A673 (cell line): ENCODE measurements around the gene DCAF8. TPM values are rescaled to one million over a fixed set of nuclear protein-coding genes. Genes with fewer than 3 reads are reported as not detected.

Experiments used
- BruUV-seq: library from RNA; stranded (reverse); fragments of 400-500 nt; replicated peaks from 2 replicates; lab custom pipeline; 2021; lab: Mats Ljungman, UMichigan
- CTCF ChIA-PET: fragments of 300-600 bp; sonication (Branson Sonifier 250); formaldehyde crosslinking; loops from one replicate; lab custom pipeline; 2022; ENCODE audit warnings: antibody characterized with exemption; lab: Charles Lee
- POLR2A ChIA-PET: fragments of 300-600 bp; sonication (Branson Sonifier 250); formaldehyde crosslinking; loops from one replicate; lab custom pipeline; 2022; ENCODE audit warnings: antibody characterized with exemption; ENCODE audit not compliant: low non-redundant PET; lab: Charles Lee
- DNase-seq: peaks from one replicate; pipeline ENCODE4 v3.0.0-alpha.2; 2015; ENCODE audit warnings: low spot score
- H3K27ac ChIP-seq: fragments of 200-600 bp; sonication (generic); 2 replicates; pipeline ENCODE4 v1.5.1; 2016; ENCODE audit warnings: mixed run types, low read depth, mild to moderate bottlenecking, mixed read lengths, antibody characterized with exemption, low read length; ENCODE audit not compliant: poor library complexity, severe bottlenecking
- H3K27me3 ChIP-seq: fragments of 200-600 bp; sonication (generic); replicated peaks from 2 replicates; pipeline ENCODE4 v1.6.1; 2017; ENCODE audit warnings: mixed run types, low read depth, mild to moderate bottlenecking, mixed read lengths, antibody characterized with exemption, low read length; ENCODE audit not compliant: insufficient read depth, poor library complexity
- H3K36me3 ChIP-seq: fragments of 200-600 bp; sonication (generic); 2 replicates; pipeline ENCODE4 v1.6.1; 2016; ENCODE audit warnings: mixed run types, mild to moderate bottlenecking, mixed read lengths, antibody characterized with exemption, low read length; ENCODE audit not compliant: insufficient read depth, poor library complexity, severe bottlenecking
- H3K4me1 ChIP-seq: fragments of 200-600 bp; sonication (generic); 2 replicates; pipeline ENCODE4 v1.6.1; 2017; ENCODE audit warnings: mixed run types, mild to moderate bottlenecking, mixed read lengths, antibody characterized with exemption, low read length; ENCODE audit not compliant: insufficient read depth, poor library complexity, severe bottlenecking
- H3K4me3 ChIP-seq: fragments of 200-600 bp; sonication (generic); 2 replicates; pipeline ENCODE4 v1.5.1; 2016; ENCODE audit warnings: low read depth, mixed run types, mild to moderate bottlenecking, mixed read lengths, low read length; ENCODE audit not compliant: poor library complexity, severe bottlenecking
- H3K9me3 ChIP-seq: fragments of 200-600 bp; sonication (generic); 2 replicates; pipeline ENCODE4 v1.6.1; 2016; ENCODE audit warnings: mixed run types, low read depth, mild to moderate bottlenecking, mixed read lengths, antibody characterized with exemption, low read length; ENCODE audit not compliant: poor library complexity, severe bottlenecking
- CTCF ChIP-seq: fragments of 300-800, 200-600 bp; sonication (generic); conservative IDR thresholded peaks from 2 replicates; pipeline ENCODE4 v1.5.1; 2017; ENCODE audit warnings: low read depth, mild to moderate bottlenecking, antibody characterized with exemption, low read length, moderate library complexity, mixed read lengths
- EZH2 ChIP-seq: fragments of 200-600 bp; sonication (generic); IDR thresholded peaks from 2 replicates; pipeline ENCODE4 v1.6.1; 2017; ENCODE audit warnings: borderline replicate concordance, low read depth, mild to moderate bottlenecking, mixed read lengths, antibody characterized with exemption, low read length; ENCODE audit not compliant: poor library complexity, severe bottlenecking
- intact Hi-C: fragments of 100-400 bp; cut with micrococcal nuclease; formaldehyde crosslinking; loops from one replicate; pipeline ENCODE4 v1.10.0; 2022; ENCODE audit not compliant: unreplicated experiment
- total RNA-seq: library from RNA; stranded (reverse); gene quantifications from 2 replicates; pipeline ENCODE4 v1.2.3, GENCODE V29; 2021

Gene DCAF8
- total RNA-seq, 1 experiment from 2014 or later: 108 TPM

- TF ChIP-seq EZH2 (no peak), CTCF (no peak)
- intact Hi-C loops: loop anchor here (5.0 kb wide), 1 partner anchor 92 kb away; no protein-coding TSS in a partner anchor
- CTCF ChIA-PET: interaction anchor here (0.7 to 1.7 kb wide), 2 partner anchors 92 to 184 kb away, joined by 3 to 5 read pairs; no protein-coding TSS in a partner anchor
- Histone ChIP-seq H3K27ac (peak within 1 kb of the TSS; percentile 82), H3K9me3 (no peaks in the 10 kb centered on the region), H3K27me3 (no peaks in the 10 kb centered on the region), H3K36me3 (peaks cover 33% of the 10 kb centered on the region), H3K4me3 (peak within 1 kb of the TSS; percentile 81), H3K4me1 (peaks cover 7% of the 10 kb centered on the region)
- POLR2A ChIA-PET: interaction anchor here (0.5 kb wide), 1 partner anchor 24 kb away, joined by 3 read pairs; no protein-coding TSS in a partner anchor
- DNase-seq: peak; percentile 96
- BruUV-seq: TSS peak; percentile 74
Observed at GRCh38 chr1:160284782-160285344, 22.5 kb upstream of the DCAF8 start, which contains the start of gene PEX19. Gene PEX19, minus strand, starts transcription at chr1:160285133. Its CDS starts 9 bp downstream, at chr1:160285124.

- ChIA-PET POLR2A (interaction anchor here (0.5 kb wide), 1 partner anchor 23 kb away, joined by 3 read pairs; no protein-coding TSS in a partner anchor), CTCF (interaction anchor here (1.7 kb wide), 1 partner anchor 91 kb away, joined by 5 read pairs; no protein-coding TSS in a partner anchor)
- Histone ChIP-seq H3K27me3 (no peaks in the 10 kb centered on the region), H3K4me3 (peak overlapping the region; percentile 81), H3K9me3 (no peaks in the 10 kb centered on the region), H3K36me3 (peaks cover 34% of the 10 kb centered on the region), H3K4me1 (peaks cover 7% of the 10 kb centered on the region), H3K27ac (peak overlapping the region; percentile 82)
- intact Hi-C loops: no loop called here
- peak; percentile 25 for DNase-seq
- TF ChIP-seq CTCF: no peak
- TF ChIP-seq EZH2: no peak
- BruUV-seq: no TSS peak
Observed at GRCh38 chr1:160284220-160284781, 22.0 kb upstream of the DCAF8 start.

- peaks cover 7% of the 10 kb centered on the region for H3K4me1 ChIP-seq
- intact Hi-C loops: no loop called here
- H3K4me3 ChIP-seq: no peak overlapping the region
- CTCF ChIA-PET: no interaction called here
- TF ChIP-seq EZH2 (no peak), CTCF (no peak)
- H3K9me3 ChIP-seq: no peaks in the 10 kb centered on the region
- no peak overlapping the region for H3K27ac ChIP-seq
- BruUV-seq: no TSS peak
- H3K27me3 ChIP-seq: no peaks in the 10 kb centered on the region
- DNase-seq: no peak
- POLR2A ChIA-PET: no interaction called here
- peaks cover 47% of the 10 kb centered on the region for H3K36me3 ChIP-seq
Observed at GRCh38 chr1:160282807-160283206, 20.5 kb upstream of the DCAF8 start.
